Neural cell (in vitro differentiated cells): ENCODE measurements around the gene DPF3. TPM values are rescaled to one million over a fixed set of nuclear protein-coding genes. Genes with fewer than 3 reads are reported as not detected.

Experiments
- H2AFZ ChIP-seq: fragments of 200-600, 300-800 bp; sonication (generic), shearing (Covaris generic); 2 replicates; pipeline ENCODE4 v1.6.0; 2014; ENCODE audit warnings: low read depth, mild to moderate bottlenecking, antibody characterized with exemption, low read length, moderate library complexity
- H3F3A ChIP-seq: fragments of 200-600 bp; shearing (Covaris generic); 2 replicates; pipeline ENCODE4 v1.6.1; 2016; ENCODE audit warnings: mild to moderate bottlenecking, moderate library complexity, mixed read lengths, antibody characterized with exemption, low read length; ENCODE audit not compliant: insufficient read depth, poor library complexity, severe bottlenecking
- H3K27ac ChIP-seq: fragments of 200-600, 300-800 bp; sonication (generic), shearing (Covaris generic); 2 replicates; pipeline ENCODE4 v1.5.1; 2014; ENCODE audit warnings: mild to moderate bottlenecking, low read length, moderate library complexity
- H3K27me3 ChIP-seq: fragments of 300-800, 200-600 bp; sonication (generic), shearing (Covaris generic); 2 replicates; pipeline ENCODE4 v1.6.0; 2014; ENCODE audit warnings: mild to moderate bottlenecking, low read depth, low read length, moderate library complexity; ENCODE audit not compliant: insufficient read depth
- H3K36me3 ChIP-seq: fragments of 300-800, 200-600 bp; sonication (generic), shearing (Covaris generic); 2 replicates; pipeline ENCODE4 v1.5.1; 2014; ENCODE audit warnings: mild to moderate bottlenecking, antibody characterized with exemption, low read length, moderate library complexity; ENCODE audit not compliant: insufficient read depth
- H3K4me2 ChIP-seq: fragments of 300-800, 200-600 bp; sonication (generic), shearing (Covaris generic); 2 replicates; pipeline ENCODE4 v1.6.0; 2014; ENCODE audit warnings: mild to moderate bottlenecking, low read length
- H3K4me3 ChIP-seq: fragments of 300-800, 200-600 bp; sonication (generic), shearing (Covaris generic); 2 replicates; pipeline ENCODE4 v1.5.1; 2014; ENCODE audit warnings: mild to moderate bottlenecking, low read length, moderate library complexity
- H3K79me2 ChIP-seq: fragments of 200-600 bp; shearing (Covaris generic); replicated peaks from 2 replicates; pipeline ENCODE4 v1.6.0; 2014; ENCODE audit warnings: mild to moderate bottlenecking, low read length, moderate library complexity; ENCODE audit not compliant: insufficient read depth
- H3K9ac ChIP-seq: fragments of 300-800, 200-600 bp; sonication (generic), shearing (Covaris generic); 2 replicates; pipeline ENCODE4 v1.6.1; 2016; ENCODE audit warnings: mild to moderate bottlenecking, low read length, mixed read lengths
- H3K9me2 ChIP-seq: fragments of 200-600 bp; shearing (Covaris generic); 2 replicates; pipeline ENCODE4 v1.6.1; 2016; ENCODE audit warnings: mild to moderate bottlenecking, low read length, mixed read lengths; ENCODE audit not compliant: insufficient read depth
- H3K9me3 ChIP-seq: fragments of 200-600, 300-800 bp; sonication (generic), shearing (Covaris generic); 2 replicates; pipeline ENCODE4 v1.6.1; 2016; ENCODE audit warnings: mild to moderate bottlenecking, mixed run types, low read length, moderate library complexity, mixed read lengths
- H4K20me1 ChIP-seq: fragments of 200-600 bp; shearing (Covaris generic); 2 replicates; pipeline ENCODE4 v1.6.1; 2016; ENCODE audit warnings: mild to moderate bottlenecking, mixed run types; ENCODE audit not compliant: insufficient read depth
- CTCF ChIP-seq: fragments of 450-650 bp; IDR thresholded peaks from 2 replicates; pipeline ENCODE4 v1.5.1; 2014; ENCODE audit warnings: antibody characterized with exemption, mild to moderate bottlenecking, moderate library complexity; ENCODE audit not compliant: poor library complexity, severe bottlenecking
- EP300 ChIP-seq: fragments of 450-650 bp; conservative IDR thresholded peaks from 2 replicates; pipeline ENCODE4 v1.6.1; 2014; ENCODE audit warnings: antibody characterized with exemption, mild to moderate bottlenecking, moderate library complexity; ENCODE audit not compliant: poor library complexity, severe bottlenecking
- EZH2 ChIP-seq: fragments of 200-600, 300-800 bp; shearing (Covaris generic), sonication (generic); IDR thresholded peaks from 2 replicates; pipeline ENCODE4 v1.6.1; 2014; ENCODE audit warnings: antibody characterized with exemption, low read length, borderline replicate concordance, mild to moderate bottlenecking; ENCODE audit not compliant: insufficient read depth, poor library complexity, severe bottlenecking
- MXI1 ChIP-seq: fragments of 450-650 bp; conservative IDR thresholded peaks from 2 replicates; pipeline ENCODE4 v1.6.1; 2014; ENCODE audit warnings: antibody characterized with exemption, mild to moderate bottlenecking; ENCODE audit not compliant: poor library complexity, severe bottlenecking
- POLR2AphosphoS5 ChIP-seq: IDR thresholded peaks from 2 replicates; pipeline ENCODE4 v1.6.1; 2012
- RAD21 ChIP-seq: fragments of 450-650 bp; conservative IDR thresholded peaks from 2 replicates; pipeline ENCODE4 v1.6.1; 2014; ENCODE audit warnings: antibody characterized with exemption, mild to moderate bottlenecking, moderate library complexity
- REST ChIP-seq: IDR thresholded peaks from 2 replicates; pipeline ENCODE4 v1.6.1; 2012; ENCODE audit warnings: borderline replicate concordance
- SMC3 ChIP-seq: fragments of 450-650 bp; conservative IDR thresholded peaks from 2 replicates; pipeline ENCODE4 v1.6.1; 2014; ENCODE audit warnings: antibody characterized with exemption, mild to moderate bottlenecking, moderate library complexity; ENCODE audit not compliant: poor library complexity
- TAF1 ChIP-seq: IDR thresholded peaks from 2 replicates; pipeline ENCODE4 v1.6.1; 2012; ENCODE audit warnings: low read depth
- polyA plus RNA-seq: library from polyadenylated mRNA; depleted of rRNA; stranded (reverse); fragments of >200 nt; gene quantifications from 2 replicates; pipeline ENCODE4 v1.2.3, GENCODE V29; 2014

Gene DPF3
- polyA plus RNA-seq, 1 donor from 2014 or later = 2.9 TPM

- H3K27ac ChIP-seq = no peak overlapping the region
- H3F3A ChIP-seq = no peaks in the 10 kb centered on the region
- no peak overlapping the region for H3K4me2 ChIP-seq
- H3K36me3 ChIP-seq = no peaks in the 10 kb centered on the region
- no peak overlapping the region for H3K9ac ChIP-seq
- H3K79me2 ChIP-seq = no peaks in the 10 kb centered on the region
- TF ChIP-seq POLR2AphosphoS5 (no peak), RAD21 (no peak), CTCF (no peak), EP300 (no peak)
- no peaks in the 10 kb centered on the region for H3K9me3 ChIP-seq
- no peaks in the 10 kb centered on the region for H4K20me1 ChIP-seq
- H3K9me2 ChIP-seq = no peaks in the 10 kb centered on the region
- H3K27me3 ChIP-seq = no peaks in the 10 kb centered on the region
- H3K4me3 ChIP-seq = no peak overlapping the region
- no peak overlapping the region for H2AFZ ChIP-seq
Observed at GRCh38 chr14:72678356-72678755, 215.5 kb downstream of the DPF3 start.

GRCh38 chr14:72677664-72678063 lies 216.2 kb downstream of the DPF3 start:
- Histone ChIP-seq H3K36me3 (no peaks in the 10 kb centered on the region), H3K9me3 (no peaks in the 10 kb centered on the region), H3K4me2 (no peak overlapping the region), H4K20me1 (no peaks in the 10 kb centered on the region), H3K4me3 (no peak overlapping the region), H3F3A (no peaks in the 10 kb centered on the region), H2AFZ (no peak overlapping the region), H3K79me2 (no peaks in the 10 kb centered on the region), H3K9ac (no peak overlapping the region), H3K27ac (no peak overlapping the region), H3K27me3 (no peaks in the 10 kb centered on the region), H3K9me2 (no peaks in the 10 kb centered on the region)
- TF ChIP-seq SMC3 (no peak), MXI1 (no peak), REST (no peak), EP300 (no peak), TAF1 (no peak), CTCF (no peak), EZH2 (no peak), RAD21 (no peak), POLR2AphosphoS5 (no peak)
